Loucy (cell line): ENCODE measurements around the gene KHK.

Experiments
- CTCF ChIP-seq: fragments of 200-600 bp; sonication (generic); conservative IDR thresholded peaks from 2 replicates; pipeline ENCODE4 v1.5.1; 2014; ENCODE audit warnings: mild to moderate bottlenecking, antibody characterized with exemption, low read length
- EZH2phosphoT487 ChIP-seq: fragments of 200-600 bp; IDR thresholded peaks from 2 replicates; pipeline ENCODE4 v1.6.1; 2018; ENCODE audit warnings: antibody characterized with exemption, mild to moderate bottlenecking, moderate library complexity, borderline replicate concordance

- TF ChIP-seq CTCF (no peak), EZH2phosphoT487 (no peak)
Measured at GRCh38 chr2:27125104-27125503, 38.5 kb downstream of the KHK start.
